Measurements from ENCODE around the gene SATB1.

Gene SATB1

DNA sequence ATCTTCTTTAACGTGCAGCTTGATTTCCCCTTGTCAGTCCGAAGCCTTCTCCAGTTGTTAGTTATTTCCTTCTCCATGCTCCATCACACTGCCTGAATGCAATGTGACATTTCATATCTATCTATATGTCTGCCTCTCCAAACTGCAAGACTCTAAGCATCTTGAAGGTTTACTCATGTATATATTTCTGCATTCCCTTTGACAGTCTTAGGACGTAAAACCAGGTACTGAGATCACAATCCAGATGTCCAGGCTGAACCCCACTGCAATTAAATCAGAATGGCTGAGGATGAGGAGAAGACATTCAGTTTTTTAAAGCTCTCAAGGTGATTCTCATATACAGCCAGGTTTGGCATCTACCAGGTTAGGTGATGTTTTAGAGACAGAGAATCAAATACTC is 6.1 kb upstream of the SATB1 start:
- DNase-seq (ENCODE audit: low read depth): no peak

DNA sequence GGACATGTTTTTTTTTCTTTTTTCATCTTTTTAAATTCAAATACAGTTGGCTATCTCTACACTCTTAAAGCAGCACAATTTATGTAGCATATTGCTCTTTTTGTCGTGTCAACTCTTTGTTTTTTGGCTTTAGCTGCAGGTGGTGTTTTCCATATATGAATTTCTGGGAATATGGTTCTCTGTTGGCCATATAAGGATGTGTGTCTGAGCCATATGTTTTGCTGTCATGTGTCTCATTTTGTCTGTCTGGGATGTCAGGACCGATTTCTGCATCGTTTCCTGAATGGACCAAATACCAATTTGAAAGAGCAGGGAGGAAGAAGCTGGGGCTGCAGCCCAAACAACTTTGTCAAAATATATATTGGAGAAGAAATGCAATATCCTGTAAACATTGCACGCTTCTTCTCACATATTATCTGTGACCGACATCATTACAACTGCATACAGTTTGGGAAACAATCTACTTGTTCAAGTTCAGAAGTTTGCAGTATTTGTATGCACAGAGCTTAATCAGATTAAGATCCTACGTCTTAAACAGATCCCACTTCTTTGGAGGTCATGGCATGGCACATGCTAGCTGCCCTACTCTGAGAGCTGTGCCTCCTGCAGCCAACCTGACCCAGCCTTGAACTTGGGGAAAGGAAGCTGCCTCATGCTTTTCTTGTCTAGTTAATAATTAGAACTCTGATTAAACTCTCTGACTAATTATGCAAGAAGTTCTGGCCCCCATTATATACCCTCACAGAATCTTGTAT is 4.0 kb upstream of the SATB1 start:
- no peak for DNase-seq (ENCODE audit: low read depth)

DNA sequence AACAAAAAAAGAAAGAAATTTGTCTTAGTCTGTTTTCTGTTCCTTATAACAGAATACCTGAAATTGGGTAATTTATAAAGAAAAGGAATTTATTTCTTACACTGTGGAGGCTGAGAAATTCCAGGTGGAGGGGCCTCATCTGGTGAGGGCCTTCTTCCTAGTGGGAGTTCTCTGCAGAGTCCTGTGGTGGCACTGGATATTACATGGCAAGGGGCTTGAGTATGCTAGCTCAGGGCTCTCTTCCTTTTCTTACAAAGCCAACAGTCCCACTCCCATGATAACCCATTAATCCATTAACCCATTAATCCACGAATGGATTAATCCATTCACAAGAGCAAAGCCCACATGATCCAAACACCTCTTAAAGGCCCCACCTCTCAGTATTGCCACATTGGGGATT is 2.9 kb upstream of the SATB1 start:
- no peak for DNase-seq (ENCODE audit: low read depth)

DNA sequence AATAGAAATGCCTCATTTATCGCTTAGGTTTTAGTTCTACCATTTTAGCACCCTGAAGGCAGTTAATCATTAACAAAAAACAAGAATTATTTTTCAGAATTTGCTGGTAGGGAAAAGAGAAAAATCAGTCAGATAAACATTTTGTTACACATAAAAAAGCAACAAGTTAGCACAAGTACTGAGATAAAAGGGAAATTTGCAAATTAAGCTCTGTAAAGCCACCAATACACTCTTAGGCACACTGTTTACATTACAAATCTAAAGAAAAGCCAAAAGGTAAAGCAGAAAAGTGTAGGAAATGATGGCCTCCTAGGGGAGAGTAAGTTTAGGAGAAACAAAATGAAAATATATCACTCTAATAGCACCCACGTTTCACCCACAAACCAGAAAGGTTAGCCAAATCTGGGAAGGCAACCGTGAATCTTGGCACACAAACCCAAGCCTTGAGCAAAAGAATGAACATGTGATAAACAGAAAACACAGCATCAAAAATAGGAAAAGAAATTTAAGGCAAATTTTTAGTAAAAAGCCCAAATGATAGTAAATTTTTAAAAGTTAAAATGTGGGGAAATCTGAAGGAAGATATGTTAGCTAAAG is 1.6 kb upstream of the SATB1 start:
- no peak for DNase-seq (ENCODE audit: low read depth)

DNA sequence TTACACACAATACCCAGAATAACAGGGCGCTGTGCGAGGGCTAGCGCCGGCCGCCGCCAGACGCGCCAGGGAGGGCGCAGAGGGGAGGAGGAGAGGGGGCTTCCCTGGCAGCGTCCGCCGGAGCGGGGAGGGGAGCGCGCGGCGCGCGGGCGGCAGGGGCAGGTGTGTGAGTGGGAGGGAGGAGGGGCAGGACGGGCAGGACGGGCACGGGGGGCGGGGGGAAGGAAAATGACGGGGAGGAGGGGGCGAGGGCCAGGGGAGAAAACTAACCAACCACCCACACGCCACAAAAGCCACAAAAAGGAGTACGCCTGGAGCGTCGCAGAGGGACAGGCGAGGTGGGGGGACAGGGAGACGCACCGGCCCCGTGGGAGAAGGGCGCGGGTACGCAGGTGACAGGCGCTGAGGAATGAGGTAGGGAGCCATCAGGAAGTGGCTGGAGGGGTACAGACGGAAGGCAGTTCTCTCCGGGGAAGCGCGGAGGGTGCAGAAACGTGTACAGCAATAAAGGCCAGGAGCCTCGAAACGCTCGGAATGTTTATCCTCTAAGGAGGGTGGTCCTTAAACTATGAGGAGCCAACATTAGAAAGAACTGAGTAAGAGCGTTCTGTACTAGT is 610 bp upstream of the SATB1 start:
- DNase-seq (ENCODE audit: low read depth): peak; percentile 50

DNA sequence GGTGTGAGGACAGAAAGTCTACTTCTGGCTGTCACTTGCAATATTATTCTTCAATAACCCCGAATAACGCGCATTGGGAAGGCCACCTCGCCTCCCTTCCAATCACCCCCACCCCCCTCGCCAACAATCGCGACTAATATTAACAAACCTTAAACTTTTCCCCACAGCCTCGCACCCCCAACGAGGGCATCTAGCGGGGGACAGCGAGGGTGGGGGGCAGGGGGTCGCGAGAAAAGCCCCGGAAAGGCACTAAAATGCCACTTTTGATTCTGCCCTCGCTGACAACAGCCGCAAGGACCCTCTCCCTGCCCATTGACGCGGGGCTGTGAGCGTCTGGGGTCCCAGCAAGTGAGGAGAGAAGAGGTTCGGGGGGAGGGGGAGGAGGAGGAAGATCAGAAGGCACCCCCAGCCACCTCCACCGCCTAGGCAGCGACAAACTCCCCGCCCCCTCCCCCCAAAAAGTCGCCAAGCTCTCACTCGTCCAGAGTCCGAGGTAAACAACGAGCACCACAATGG is 868 bp downstream of the SATB1 start:
- DNase-seq (ENCODE audit: low read depth): no peak

DNA sequence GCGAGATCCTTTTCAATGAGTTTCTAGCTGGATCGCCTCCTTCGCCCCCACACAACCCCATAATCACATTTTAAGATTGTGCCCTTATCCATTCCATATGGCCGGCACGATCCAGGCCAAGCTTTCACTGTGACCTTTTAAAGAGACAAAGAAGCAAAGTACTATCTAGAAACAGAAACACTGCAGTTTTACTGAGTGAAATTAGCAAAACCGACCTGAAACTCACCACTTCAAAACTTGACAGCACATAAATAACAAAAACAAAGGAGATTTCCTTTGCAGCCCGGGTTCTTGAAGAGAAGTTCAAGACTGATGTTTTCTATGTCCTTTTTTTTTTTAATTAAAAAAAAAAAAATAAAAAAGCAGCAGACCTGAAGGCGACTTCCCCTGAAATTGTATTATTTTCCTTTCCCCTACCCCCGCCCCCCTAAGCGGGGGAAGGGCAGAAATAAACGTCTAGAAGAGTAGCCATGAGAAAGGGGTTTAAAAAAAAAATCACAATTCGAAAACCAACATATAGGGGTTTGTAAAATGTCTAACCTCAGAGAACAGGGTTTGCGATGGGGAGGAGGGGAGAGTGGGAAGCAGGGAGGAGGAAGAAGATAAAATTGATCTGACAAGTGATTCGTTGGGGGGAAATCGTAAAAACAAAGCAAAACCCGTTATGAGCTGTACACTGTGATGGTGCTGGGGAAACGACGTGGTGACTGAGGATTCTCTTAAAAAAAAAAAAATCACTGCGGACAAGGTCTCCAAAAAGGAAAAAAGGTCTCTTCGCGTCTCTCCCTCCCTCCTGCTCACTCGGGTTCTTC is 1.5 kb downstream of the SATB1 start:
- DNase-seq (ENCODE audit: low read depth): no peak

DNA sequence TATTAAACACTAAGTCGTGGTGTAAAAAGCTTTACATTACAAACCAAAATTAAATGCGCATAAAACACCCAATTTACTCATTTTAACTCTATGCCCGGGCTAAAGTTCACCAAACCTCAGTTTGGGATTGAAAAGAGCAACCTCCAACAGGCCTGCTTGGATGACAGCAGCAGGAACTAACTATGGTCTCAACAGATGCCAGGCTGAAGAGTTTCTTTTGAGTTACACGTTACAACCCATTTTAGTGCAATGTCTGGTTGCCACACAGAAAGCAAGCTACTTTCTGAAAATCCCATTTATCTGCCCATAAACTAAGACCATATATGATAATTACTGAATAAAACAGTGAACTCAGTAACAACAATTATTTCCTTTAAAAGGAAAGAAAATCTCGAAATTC is 2.2 kb downstream of the SATB1 start:
- DNase-seq (ENCODE audit: low read depth): no peak

DNA sequence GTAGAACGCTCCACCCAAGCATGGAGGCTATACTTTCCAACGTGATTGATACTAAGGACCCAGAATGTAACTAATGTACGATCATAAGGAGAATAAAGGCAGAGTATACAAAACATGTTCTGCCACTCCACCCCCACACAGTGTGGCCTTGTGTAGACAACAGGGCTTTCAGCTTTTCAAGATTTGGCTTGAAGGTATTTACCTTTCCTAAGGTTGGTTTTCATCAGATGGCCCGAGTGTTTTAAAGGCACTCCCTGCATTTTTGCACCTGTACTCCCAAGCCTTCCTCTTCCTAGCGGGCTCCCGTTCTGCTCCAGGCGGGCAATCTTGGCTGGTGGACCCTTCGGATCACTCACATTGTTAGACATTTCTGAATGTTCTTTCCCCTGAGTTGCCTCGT is 4.6 kb downstream of the SATB1 start:
- no peak for DNase-seq (ENCODE audit: low read depth)

DNA sequence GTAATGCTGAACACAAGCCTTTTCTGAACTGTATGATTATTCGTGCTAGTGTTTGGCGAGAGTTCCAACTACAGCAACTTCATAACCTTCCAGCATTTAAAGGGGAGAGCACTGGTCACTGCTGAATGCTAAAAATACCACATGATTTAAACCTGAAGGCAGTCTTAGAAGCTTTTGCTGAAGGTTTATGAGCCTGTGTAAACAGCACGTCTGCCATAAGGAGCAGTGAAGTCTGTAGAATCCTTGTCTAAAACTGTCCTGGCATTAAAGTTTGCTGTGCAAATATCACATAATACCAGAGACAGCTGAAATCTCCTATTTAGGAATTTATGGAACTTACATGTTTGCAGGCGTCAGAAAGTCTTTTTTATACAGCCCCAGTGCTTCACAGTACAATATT is 5.9 kb downstream of the SATB1 start:
- DNase-seq (ENCODE audit: low read depth): no peak

DNA sequence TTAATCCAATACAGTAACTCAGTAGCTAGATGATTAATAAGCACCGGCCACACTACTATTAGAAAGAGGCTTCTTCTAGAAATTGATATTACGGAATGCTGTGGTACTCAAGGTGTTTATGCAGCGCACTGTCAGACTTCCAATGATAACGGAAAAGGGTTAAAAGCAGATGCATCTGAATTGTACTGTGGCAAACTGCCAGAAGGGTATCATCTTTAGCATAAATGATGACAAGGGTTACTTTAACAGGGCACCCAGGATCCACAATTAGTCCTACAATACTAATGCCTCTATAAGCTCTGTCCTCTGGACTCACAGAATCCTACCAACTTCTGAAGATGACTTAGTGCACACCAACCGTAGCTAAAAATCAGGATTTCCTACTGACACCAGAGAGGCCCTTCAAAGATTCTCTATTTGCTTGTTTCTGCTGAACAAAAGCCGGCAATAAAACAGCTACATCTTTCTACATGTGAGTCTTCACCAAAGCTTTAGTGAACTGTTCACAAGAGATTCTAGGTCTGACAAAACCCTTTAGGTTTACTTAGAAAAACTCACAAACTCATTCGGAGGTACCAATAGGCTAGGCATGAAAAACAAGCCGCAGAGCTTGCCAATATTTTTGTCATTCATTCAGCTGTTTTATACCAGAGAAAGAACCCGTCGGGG is 7.1 kb downstream of the SATB1 start:
- no peak for DNase-seq (ENCODE audit: low read depth)

DNA sequence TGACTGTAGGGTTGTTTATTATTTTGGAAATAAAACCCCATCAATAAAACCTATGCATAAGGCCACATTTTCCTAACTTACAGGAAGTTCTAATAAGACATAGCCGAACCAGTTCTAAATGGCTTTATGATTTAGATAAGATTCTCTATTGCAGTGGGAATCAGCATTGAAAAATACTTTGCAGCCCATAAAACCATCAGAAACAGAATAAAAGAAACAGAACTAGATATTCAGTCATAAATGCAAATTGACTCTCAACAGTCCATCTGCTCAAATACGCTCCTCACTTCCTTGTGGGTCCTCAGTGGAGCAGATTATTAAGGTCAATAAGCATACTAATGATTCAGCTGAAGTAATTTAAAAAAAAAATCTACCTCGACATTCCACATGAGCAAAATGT is 8.8 kb downstream of the SATB1 start:
- DNase-seq (ENCODE audit: low read depth): no peak

DNA sequence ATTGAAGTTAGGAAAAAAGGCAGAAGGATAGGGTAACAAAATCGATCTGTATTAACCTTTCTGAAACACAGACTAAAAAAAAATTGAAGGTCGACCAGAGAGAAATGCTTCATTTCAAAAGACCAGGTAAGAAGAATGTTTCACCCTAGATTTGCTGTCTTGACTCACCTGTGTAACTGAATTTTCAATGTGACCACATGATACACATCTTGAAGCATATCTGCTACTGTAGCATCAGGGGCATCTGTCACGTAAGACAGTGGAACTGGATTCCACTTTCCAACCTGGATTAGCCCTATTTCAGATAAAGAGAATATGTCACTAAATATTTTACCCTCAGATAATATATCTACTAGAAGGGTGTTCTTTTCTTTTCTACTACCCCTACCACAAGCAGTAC is 9.3 kb downstream of the SATB1 start:
- DNase-seq (ENCODE audit: low read depth): no peak

DNA sequence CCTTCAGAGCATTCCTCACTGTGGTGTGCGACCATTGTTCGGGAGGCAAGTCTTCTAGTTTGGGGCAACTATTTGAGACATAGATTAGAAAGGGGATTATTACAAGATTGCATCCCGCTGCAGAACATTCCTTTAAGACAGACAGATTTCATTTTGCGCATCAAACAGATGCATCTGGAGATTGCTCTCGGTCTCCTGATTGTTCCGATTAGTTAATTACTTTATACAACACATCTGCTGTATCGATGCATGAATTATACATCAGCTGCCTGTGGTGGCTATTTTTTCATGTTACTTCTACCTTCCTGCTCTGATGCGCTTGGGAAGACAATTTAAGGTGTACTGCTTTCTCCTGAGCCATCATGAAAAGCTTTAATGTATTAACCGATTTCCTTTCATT is 10.0 kb downstream of the SATB1 start:
- DNase-seq (ENCODE audit: low read depth): no peak

DNA sequence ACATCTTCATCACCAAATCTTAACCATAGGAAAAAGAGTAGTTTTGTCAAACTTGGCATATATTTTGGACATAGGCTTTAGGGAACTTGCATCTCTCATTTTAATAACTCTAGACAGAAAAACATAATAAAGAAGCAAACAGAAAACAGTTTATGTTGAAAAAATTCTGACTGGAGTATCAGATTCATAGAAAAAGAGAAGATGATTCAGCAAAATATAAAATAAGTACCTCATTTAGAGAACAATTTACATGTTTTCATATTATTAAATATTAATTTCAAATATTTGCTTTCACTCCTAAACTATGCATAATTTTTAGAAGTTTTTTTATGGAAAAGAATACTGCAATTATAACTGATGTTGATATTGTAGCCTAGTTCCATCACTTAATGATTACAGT is 12.5 kb downstream of the SATB1 start:
- no peak for DNase-seq (ENCODE audit: low read depth)

DNA sequence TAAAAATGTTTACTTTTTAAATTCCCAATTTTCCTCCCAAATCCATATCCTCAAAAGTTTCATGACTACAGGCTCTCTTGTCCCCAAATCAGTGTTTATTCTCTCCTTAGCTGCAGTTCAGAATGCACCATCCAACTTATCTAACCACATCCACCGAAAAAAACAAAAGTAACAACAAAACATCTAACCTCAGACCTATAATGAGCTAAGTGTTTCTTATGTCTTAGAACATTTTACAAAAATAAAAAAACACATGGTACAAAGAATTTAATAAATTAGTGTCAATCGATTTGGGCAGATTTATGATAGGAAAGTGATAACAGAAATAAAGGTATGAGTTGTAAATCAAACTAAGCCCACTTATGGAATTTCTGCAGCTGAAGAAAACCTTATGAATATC is 13.6 kb downstream of the SATB1 start:
- no peak for DNase-seq (ENCODE audit: low read depth)

DNA sequence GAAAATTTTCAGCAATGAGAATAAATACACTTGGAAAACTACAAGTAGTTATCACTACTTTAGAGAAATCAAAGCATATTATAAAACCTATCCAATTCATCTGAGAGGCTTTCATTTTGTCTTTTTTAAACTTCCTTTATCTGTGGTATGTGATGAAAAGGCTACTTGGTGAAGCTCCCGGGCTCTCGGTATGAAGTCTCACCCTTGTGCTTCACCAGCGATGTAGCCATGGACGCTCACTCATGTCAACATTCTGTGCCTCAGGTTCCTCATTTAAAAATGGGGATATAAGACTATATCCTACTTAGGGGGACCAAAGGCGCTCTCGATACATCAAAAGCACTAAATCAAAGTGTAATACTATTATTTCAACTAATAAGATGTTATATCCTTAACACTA is 14.9 kb downstream of the SATB1 start:
- no peak for DNase-seq (ENCODE audit: low read depth)

DNA sequence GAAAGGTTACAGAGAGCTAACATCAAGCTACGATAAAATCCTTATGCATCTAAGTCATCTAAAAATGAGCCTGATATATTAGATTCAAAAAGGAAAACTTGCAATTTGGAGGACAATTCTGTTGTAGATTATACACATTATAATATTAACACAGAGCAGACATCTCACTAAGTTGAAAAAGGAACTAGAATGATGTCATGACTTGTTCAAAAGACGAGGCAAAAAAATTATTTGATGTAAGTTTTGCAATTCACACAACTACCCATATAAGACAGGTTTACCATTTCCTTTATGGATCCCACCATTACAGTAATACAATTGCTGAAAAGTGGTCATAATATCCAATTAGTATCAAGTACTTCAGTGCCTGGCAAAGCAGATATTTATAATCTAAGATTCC is 15.9 kb downstream of the SATB1 start:
- no peak for DNase-seq (ENCODE audit: low read depth)

DNA sequence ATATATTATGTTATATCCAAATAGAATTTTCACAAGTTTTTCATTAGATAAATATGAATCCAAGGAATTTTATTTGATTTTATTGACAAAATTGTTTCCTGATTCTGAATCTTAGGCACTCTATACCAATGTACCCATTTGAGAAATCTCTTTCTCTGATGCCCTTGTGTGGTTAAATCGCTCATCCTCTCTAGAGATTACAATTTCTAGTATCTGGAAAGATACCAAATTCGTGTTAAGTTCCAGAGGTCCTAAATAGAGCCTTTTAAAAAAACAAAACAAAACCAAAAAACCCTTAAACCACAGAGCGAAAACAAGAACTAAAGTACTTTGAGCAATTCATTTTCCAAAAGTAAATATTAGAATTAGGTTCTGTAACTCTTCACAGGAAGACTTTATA is 20.0 kb downstream of the SATB1 start:
- no peak for DNase-seq (ENCODE audit: low read depth)

DNA sequence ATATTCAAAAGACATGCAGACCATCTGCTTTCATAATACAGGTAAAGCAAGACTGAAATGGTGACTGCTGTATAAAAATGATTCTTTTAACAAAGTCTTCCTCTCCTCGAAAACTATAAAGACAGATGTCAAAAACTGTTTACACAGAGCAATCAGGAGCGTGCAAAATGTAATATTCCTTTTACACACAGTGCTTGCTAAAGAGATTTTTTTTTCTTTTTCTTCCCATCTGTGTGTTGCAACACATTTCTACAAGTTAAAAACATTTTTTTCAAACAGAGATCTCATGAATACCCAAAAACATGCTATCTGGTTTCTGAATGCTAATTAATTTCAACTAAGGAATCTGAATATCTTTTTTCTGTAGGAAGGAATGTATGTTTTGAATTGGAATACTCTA is 22.1 kb downstream of the SATB1 start:
- no peak for DNase-seq (ENCODE audit: low read depth)

DNA sequence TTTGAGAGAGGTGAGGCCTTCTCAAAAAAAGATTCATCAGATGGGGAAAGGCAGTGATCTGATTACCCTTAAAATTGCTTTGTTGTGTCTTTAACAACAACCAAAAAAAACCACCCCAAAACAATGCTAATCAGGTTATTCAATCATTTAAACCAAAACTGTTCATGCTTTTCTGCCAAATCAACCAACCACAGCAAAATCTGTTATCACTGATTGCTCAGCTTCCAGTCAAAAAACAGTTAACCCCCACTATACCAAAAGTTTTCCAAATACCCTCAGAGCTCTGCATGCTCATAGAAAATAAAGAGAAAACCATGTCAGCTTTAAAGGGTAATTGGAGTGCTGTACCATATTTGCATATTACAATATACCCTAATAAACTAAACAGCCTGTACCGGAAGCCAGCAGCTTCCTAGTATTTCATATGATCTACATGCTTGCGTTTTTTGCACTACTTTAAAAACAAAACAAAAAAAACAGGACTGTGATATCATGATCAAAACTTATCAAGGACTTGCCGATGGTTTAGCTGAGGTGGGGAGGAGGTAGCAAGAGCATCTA is 22.8 kb downstream of the SATB1 start:
- no peak for DNase-seq (ENCODE audit: low read depth)
